Uterus (tissue), 4 donors: ENCODE measurements around the gene RAI1. TPM values are rescaled to one million over a fixed set of nuclear protein-coding genes. Genes with fewer than 3 reads are reported as not detected.
"Not testable (repeated sequence)": the region's sequence is repeated elsewhere in the genome, so short reads cannot be mapped to it uniquely, and the experiment has no call there.

ENCODE experiments used
- DNase-seq, 2 donors: peaks; one replicate each; pipeline ENCODE4 v3.0.0-alpha.2; 2019 to 2020
- H3K27ac ChIP-seq, 2 donors: fragments of 200-600 bp; sonication (generic); 1 replicate in 1 of 2; 2 replicates in 1 of 2; pipeline ENCODE4 v1.5.1; 2016 to 2018
- H3K27me3 ChIP-seq, 2 donors: fragments of 200-600 bp; sonication (generic); one replicate each; pipeline ENCODE4 v1.5.1; 2018 to 2019; ENCODE audit warnings: control low read depth in 1 of 2
- H3K36me3 ChIP-seq, 2 donors: fragments of 200-600 bp; sonication (generic); one replicate each; pipeline ENCODE4 v1.5.1; 2019; ENCODE audit warnings: control low read depth in 1 of 2
- H3K4me1 ChIP-seq, 2 donors: fragments of 200-600 bp; sonication (generic); one replicate each; pipeline ENCODE4 v1.5.1; 2018 to 2019; ENCODE audit warnings: control low read depth in 1 of 2
- H3K4me3 ChIP-seq, 2 donors: fragments of 200-600 bp; sonication (generic); 1 replicate in 1 of 2; 2 replicates in 1 of 2; pipeline ENCODE4 v1.5.1; 2018 to 2019; ENCODE audit warnings: mild to moderate bottlenecking in 1 of 2
- H3K9me3 ChIP-seq, 2 donors: fragments of 200-600 bp; sonication (generic); one replicate each; pipeline ENCODE4 v1.5.1; 2019; ENCODE audit warnings: control low read depth in 1 of 2
- CTCF ChIP-seq, 4 experiments: fragments of 200-600 bp in 2 of 4; fragments of 450-650 bp in 2 of 4; sonication (generic) in 2 of 4; IDR thresholded peaks; one replicate each; pipeline ENCODE4 v1.5.1; 2016 to 2019; ENCODE audit warnings: antibody characterized with exemption in 4 of 4, mild to moderate bottlenecking in 2 of 4, moderate library complexity in 1 of 4
- POLR2A ChIP-seq, 2 donors: fragments of 450-650 bp; IDR thresholded peaks; one replicate each; pipeline ENCODE4 v1.6.1; 2016; ENCODE audit warnings: antibody characterized with exemption in 2 of 2, mild to moderate bottlenecking in 1 of 2, moderate library complexity in 1 of 2
- intact Hi-C: fragments of 100-400 bp; cut with DNase I; formaldehyde crosslinking; loops from one replicate; pipeline ENCODE4 v1.15.1; 2023; ENCODE audit warnings: low total_unique reads
- total RNA-seq, 4 donors: library from RNA; depleted of rRNA in 3 of 4; stranded (reverse); fragments of >200 nt in 3 of 4; gene quantifications; one replicate each; pipeline versions ENCODE4 v1.1.0 to v1.2.4, GENCODE V29; 2014 to 2023
- donor health status: DM: yes; HTN: yes; CAD: no.

Gene RAI1
- total RNA-seq, 4 donors from 2014 or later = 10.0 to 66.1 (median 15.3) TPM

GRCh38 chr17:17675416-17675815 is 5.8 kb upstream of the RAI1 start:
- no peak for DNase-seq
- no peaks in the 10 kb centered on the region for H3K9me3 ChIP-seq
- H3K36me3 ChIP-seq = no peaks in the 10 kb centered on the region
- no peak for TF ChIP-seq POLR2A (IDR thresholded peaks at IDR 0.05)
- no peak overlapping the region for H3K4me3 ChIP-seq
- no peaks in the 10 kb centered on the region for H3K4me1 ChIP-seq
- intact Hi-C loops = loop anchor here (10.0 kb wide), 1 partner anchor 349 kb away; no protein-coding TSS in a partner anchor
- H3K27me3 ChIP-seq = no peaks in the 10 kb centered on the region
- no peak overlapping the region for H3K27ac ChIP-seq

DNA sequence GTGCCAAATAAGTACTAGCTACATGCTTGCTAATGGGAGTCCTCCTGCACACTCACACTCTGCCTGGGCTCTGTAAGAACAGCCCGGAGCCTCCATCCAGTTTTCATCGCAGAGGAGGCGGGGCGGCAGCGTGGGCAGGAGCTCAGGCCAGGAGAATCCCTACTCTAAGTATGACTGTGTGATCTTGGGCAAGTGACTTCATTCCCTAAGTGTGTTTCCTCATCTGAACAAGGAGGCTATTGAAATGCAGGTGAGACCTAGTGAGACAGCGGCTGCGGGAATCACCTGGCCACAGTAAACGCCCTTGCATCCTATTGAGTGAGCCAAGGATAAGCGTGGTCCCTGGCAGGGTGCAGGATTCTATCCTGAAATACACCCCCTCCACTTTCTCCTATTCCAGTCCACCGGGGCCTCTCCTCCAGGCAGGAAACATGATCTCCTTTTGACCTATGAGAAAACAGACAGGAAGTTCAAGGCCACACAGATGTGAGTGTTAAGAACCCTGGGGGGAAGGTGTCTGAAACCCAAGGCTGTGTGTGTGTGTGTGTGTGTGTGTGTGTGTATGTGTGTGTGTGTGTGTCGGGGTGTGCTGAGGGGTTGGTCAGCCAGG is 5.2 kb upstream of the RAI1 start:
- intact Hi-C loops = loop anchor here (10.0 kb wide), 1 partner anchor 349 kb away; no protein-coding TSS in a partner anchor
- Histone ChIP-seq H3K9me3 (no peaks in the 10 kb centered on the region), H3K4me1 (no peaks in the 10 kb centered on the region), H3K36me3 (no peaks in the 10 kb centered on the region), H3K27me3 (no peaks in the 10 kb centered on the region), H3K4me3 (no peak overlapping the region), H3K27ac (no peak overlapping the region)
- DNase-seq = no peak
- TF ChIP-seq CTCF (IDR thresholded peaks at IDR 0.05) = no peak
- no peak for TF ChIP-seq POLR2A (IDR thresholded peaks at IDR 0.05)

DNA sequence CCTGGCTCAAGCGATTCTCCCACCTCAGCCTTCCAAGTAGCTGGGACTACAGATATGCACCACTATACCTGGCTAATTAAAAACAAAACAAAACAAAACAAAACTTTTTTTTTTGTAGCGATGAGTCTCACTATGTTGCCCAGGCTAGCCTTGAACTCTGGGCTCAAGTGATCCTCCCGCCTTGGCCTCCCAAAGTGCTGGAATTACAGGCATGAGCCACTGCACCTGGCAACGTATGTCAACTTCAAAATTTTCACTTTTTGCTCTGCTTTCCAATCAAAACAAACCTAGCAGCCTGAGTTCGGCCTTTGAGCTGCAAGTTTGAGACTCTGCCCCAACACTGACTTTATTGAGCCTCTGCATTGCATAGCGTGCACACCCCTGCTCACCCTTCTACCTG is 4.5 kb upstream of the RAI1 start:
- no peak for DNase-seq
- no peaks in the 10 kb centered on the region for H3K27me3 ChIP-seq
- no peak overlapping the region for H3K27ac ChIP-seq
- H3K36me3 ChIP-seq = no peaks in the 10 kb centered on the region
- no peaks in the 10 kb centered on the region for H3K9me3 ChIP-seq
- no peak overlapping the region for H3K4me3 ChIP-seq
- intact Hi-C loops = loop anchor here (10.0 kb wide), 1 partner anchor 348 kb away; no protein-coding TSS in a partner anchor
- no peak for TF ChIP-seq POLR2A (IDR thresholded peaks at IDR 0.05)
- no peaks in the 10 kb centered on the region for H3K4me1 ChIP-seq

- Histone ChIP-seq H3K4me1 (no peaks in the 10 kb centered on the region), H3K27me3 (no peaks in the 10 kb centered on the region), H3K36me3 (no peaks in the 10 kb centered on the region), H3K4me3 (no peak overlapping the region), H3K27ac (no peak overlapping the region), H3K9me3 (no peaks in the 10 kb centered on the region)
- no peak for DNase-seq
- TF ChIP-seq CTCF (IDR thresholded peaks at IDR 0.05) = no peak
- no peak for TF ChIP-seq POLR2A (IDR thresholded peaks at IDR 0.05)
- intact Hi-C loops = loop anchor here (10.0 kb wide), 1 partner anchor 347 kb away; no protein-coding TSS in a partner anchor
Observed at GRCh38 chr17:17677299-17678040, 3.8 kb upstream of the RAI1 start.

GRCh38 chr17:17678063-17678699 is 3.1 kb upstream of the RAI1 start:
- not testable (repeated sequence) for H3K27ac ChIP-seq, H3K4me3 ChIP-seq, H3K27me3 ChIP-seq, H3K36me3 ChIP-seq, H3K9me3 ChIP-seq, DNase-seq, H3K4me1 ChIP-seq
- intact Hi-C loops = loop anchor here (10.0 kb wide), 1 partner anchor 347 kb away; no protein-coding TSS in a partner anchor

GRCh38 chr17:17679243-17679642 is 2.0 kb upstream of the RAI1 start:
- Histone ChIP-seq H3K9me3 (no peaks in the 10 kb centered on the region), H3K27ac (no peak overlapping the region), H3K4me3 (no peak overlapping the region), H3K27me3 (no peaks in the 10 kb centered on the region), H3K4me1 (peaks cover 4 to 7% of the 10 kb centered on the region in 2 donors), H3K36me3 (no peaks in the 10 kb centered on the region)
- no peak for TF ChIP-seq CTCF (IDR thresholded peaks at IDR 0.05)
- no peak for TF ChIP-seq POLR2A (IDR thresholded peaks at IDR 0.05)
- no peak for DNase-seq
- intact Hi-C loops = loop anchor here (10.0 kb wide), 1 partner anchor 346 kb away; no protein-coding TSS in a partner anchor
